PFSK-1 (cell line): ENCODE results near the gene PRRC2B.

ENCODE experiments used
- FOXP2 ChIP-seq: optimal IDR thresholded peaks from 2 replicates; pipeline ENCODE3; 2011; ENCODE audit warnings: borderline replicate concordance, control low read depth, inconsistent platforms; ENCODE audit not compliant: insufficient read depth; ENCODE audit errors: extremely low read length, extremely low read depth
- POLR2AphosphoS5 ChIP-seq: IDR thresholded peaks from 2 replicates; pipeline ENCODE4 v1.6.1; 2012; ENCODE audit warnings: low read depth, mild to moderate bottlenecking, control low read depth, low read length, moderate library complexity
- REST ChIP-seq, 2 experiments: IDR thresholded peaks; 2 replicates each; pipeline versions ENCODE4 v1.6.1 to v1.8.0; 2011 to 2012; ENCODE audit warnings: low read depth in 2 of 2, low read length in 2 of 2, control low read depth in 1 of 2, inconsistent platforms in 1 of 2, mild to moderate bottlenecking in 1 of 2, moderate library complexity in 1 of 2; ENCODE audit not compliant: insufficient read depth in 1 of 2
- SIN3A ChIP-seq: IDR thresholded peaks from 2 replicates; pipeline ENCODE4 v1.6.1; 2012; ENCODE audit warnings: mild to moderate bottlenecking, low read length, moderate library complexity, borderline replicate concordance; ENCODE audit not compliant: insufficient read depth
- TAF1 ChIP-seq: IDR thresholded peaks from 2 replicates; pipeline ENCODE4 v1.6.1; 2012; ENCODE audit warnings: low read length, control low read depth, borderline replicate concordance; ENCODE audit not compliant: insufficient read depth

PRRC2B gene

GRCh38 chr9:131490514-131490913 lies 96.6 kb downstream of the PRRC2B start:
- TF ChIP-seq SIN3A = no peak
- TF ChIP-seq FOXP2 = no peak
- no peak for TF ChIP-seq REST (IDR thresholded peaks at IDR 0.05; ENCODE audit: insufficient read depth in 1 of 2, low read depth in 2 of 2, low read length in 2 of 2)
- TF ChIP-seq TAF1 = no peak
- TF ChIP-seq POLR2AphosphoS5 = no peak

GRCh38 chr9:131491001-131491710 lies 97.3 kb downstream of the PRRC2B start:
- TF ChIP-seq REST (IDR thresholded peaks at IDR 0.05; ENCODE audit: insufficient read depth in 1 of 2, low read depth in 2 of 2, low read length in 2 of 2) = no peak
- TF ChIP-seq POLR2AphosphoS5 = no peak
- no peak for TF ChIP-seq FOXP2
- no peak for TF ChIP-seq TAF1
- TF ChIP-seq SIN3A = no peak

- TF ChIP-seq REST (IDR thresholded peaks at IDR 0.05; ENCODE audit: insufficient read depth in 1 of 2, low read depth in 2 of 2, low read length in 2 of 2) = no peak
- no peak for TF ChIP-seq FOXP2
- no peak for TF ChIP-seq TAF1
- TF ChIP-seq POLR2AphosphoS5 = no peak
- no peak for TF ChIP-seq SIN3A
These were observed 98.2 kb downstream of the PRRC2B start for GRCh38 chr9:131492070-131492469.

- TF ChIP-seq POLR2AphosphoS5 (no peak), TAF1 (no peak), REST (IDR thresholded peaks at IDR 0.05; ENCODE audit: insufficient read depth in 1 of 2, low read depth in 2 of 2, low read length in 2 of 2) (no peak), FOXP2 (no peak), SIN3A (no peak)
These were observed 100.5 kb downstream of the PRRC2B start for GRCh38 chr9:131494296-131494870.

- TF ChIP-seq FOXP2 = no peak
- no peak for TF ChIP-seq POLR2AphosphoS5
- TF ChIP-seq SIN3A = no peak
These were observed 101.9 kb downstream of the PRRC2B start for GRCh38 chr9:131495785-131496184.
